Measurements from ENCODE around the gene MED26.
"Not testable (repeated sequence)": the region's sequence is repeated elsewhere in the genome, so short reads cannot be mapped to it uniquely, and the experiment has no call there.

The MED26 gene

DNA sequence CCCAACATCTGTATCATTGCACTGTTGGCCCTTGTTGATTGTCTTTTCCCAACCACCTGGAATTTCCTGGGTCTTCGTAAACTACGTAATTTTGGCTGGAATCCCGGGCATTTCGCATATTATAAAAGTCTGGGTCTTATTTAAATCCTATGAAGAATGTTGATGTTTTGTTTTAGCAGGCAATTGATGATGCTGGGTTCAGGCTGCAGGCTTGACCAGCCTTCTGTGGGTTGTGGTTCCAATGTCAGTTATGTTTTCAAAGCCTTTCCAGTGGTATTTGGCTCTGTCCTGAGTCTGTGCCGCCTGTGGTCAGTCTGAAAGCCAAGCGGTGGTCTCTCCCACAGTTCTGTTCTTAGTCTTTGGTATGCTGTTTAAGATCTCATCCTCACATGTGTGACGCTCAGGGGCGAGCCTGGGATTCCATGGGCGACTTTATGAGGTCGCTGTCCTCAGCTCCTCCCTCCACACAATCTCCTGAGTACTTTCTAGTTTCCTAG lies 68.2 kb downstream of the MED26 start:
- Histone ChIP-seq H3K4me1 (ENCODE audit: control insufficient read depth, insufficient read depth, low read length) (no peaks in the 10 kb centered on the region), H3K36me3 (ENCODE audit: control insufficient read depth in 2 of 2, insufficient read depth in 1 of 2, low read length in 2 of 2) (peaks cover 33 to 66% of the 10 kb centered on the region in 2 experiments; a peak in 2 of 3 replicates), H3K27ac (ENCODE audit: extremely low read depth, low read depth, low read length) (no peak overlapping the region), H3K9me3 (ENCODE audit: control insufficient read depth, insufficient read depth, low read depth, low read length) (no peaks in the 10 kb centered on the region), H3K4me3 (ENCODE audit: low read depth, low read length) (no peak overlapping the region)
- ChIA-PET CTCF (interaction anchor here (0.7 kb wide), 1 partner anchor 11 kb away, joined by 3 read pairs; no protein-coding TSS in a partner anchor), POLR2A (no interaction called here)
- TF ChIP-seq ZNF350 (tag by site-specific recombination; IDR thresholded peaks at IDR 0.05) (no peak), SETDB1 (IDR thresholded peaks at IDR 0.05; ENCODE audit: insufficient read length, low read length) (no peak), ZNF174 (tag by site-specific recombination; IDR thresholded peaks at IDR 0.05) (no peak), ZNF146 (tag by site-specific recombination; IDR thresholded peaks at IDR 0.05) (no peak), OVOL3 (tag by site-specific recombination; IDR thresholded peaks at IDR 0.05) (no peak), KLF16 (tag by site-specific recombination; IDR thresholded peaks at IDR 0.05) (no peak), ZNF175 (tag by site-specific recombination; IDR thresholded peaks at IDR 0.05) (no peak), HOXC10 (CRISPR knock-in tag; IDR thresholded peaks at IDR 0.05) (no peak), ZXDB (tag by site-specific recombination; IDR thresholded peaks at IDR 0.05) (no peak), ZNF10 (tag by site-specific recombination; IDR thresholded peaks at IDR 0.05) (no peak), ZNF600 (tag by site-specific recombination; IDR thresholded peaks at IDR 0.05) (no peak)
- TF ChIP-seq, protein P1, sequence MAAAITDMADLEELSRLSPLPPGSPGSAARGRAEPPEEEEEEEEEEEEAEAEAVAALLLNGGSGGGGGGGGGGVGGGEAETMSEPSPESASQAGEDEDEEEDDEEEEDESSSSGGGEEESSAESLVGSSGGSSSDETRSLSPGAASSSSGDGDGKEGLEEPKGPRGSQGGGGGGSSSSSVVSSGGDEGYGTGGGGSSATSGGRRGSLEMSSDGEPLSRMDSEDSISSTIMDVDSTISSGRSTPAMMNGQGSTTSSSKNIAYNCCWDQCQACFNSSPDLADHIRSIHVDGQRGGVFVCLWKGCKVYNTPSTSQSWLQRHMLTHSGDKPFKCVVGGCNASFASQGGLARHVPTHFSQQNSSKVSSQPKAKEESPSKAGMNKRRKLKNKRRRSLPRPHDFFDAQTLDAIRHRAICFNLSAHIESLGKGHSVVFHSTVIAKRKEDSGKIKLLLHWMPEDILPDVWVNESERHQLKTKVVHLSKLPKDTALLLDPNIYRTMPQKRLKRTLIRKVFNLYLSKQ (tag by site-specific recombination; IDR thresholded peaks at IDR 0.05; ENCODE audit: borderline replicate concordance): no peak
- TF ChIP-seq, protein P2, sequence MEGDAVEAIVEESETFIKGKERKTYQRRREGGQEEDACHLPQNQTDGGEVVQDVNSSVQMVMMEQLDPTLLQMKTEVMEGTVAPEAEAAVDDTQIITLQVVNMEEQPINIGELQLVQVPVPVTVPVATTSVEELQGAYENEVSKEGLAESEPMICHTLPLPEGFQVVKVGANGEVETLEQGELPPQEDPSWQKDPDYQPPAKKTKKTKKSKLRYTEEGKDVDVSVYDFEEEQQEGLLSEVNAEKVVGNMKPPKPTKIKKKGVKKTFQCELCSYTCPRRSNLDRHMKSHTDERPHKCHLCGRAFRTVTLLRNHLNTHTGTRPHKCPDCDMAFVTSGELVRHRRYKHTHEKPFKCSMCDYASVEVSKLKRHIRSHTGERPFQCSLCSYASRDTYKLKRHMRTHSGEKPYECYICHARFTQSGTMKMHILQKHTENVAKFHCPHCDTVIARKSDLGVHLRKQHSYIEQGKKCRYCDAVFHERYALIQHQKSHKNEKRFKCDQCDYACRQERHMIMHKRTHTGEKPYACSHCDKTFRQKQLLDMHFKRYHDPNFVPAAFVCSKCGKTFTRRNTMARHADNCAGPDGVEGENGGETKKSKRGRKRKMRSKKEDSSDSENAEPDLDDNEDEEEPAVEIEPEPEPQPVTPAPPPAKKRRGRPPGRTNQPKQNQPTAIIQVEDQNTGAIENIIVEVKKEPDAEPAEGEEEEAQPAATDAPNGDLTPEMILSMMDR (tag by site-specific recombination; IDR thresholded peaks at IDR 0.05): no peak

DNA sequence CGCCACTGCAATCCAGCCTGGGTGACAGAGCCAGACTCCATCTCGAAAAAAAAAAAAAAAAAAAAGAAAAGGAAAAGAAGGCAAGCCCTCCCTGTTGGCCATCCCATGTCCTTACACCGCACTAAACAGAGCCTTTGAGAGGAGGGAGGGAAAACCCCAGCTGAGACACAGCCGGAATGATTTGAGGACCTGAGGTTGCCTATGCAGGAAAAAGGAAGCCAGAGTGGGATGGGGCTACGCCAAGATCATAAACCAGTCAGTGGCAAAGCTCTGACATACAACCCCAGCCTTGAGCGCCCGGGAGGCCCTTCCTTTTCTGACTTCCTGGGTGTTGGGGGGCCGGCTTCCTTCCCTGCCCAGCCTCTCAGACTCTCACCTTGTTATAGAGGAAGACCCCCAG lies 73.2 kb downstream of the MED26 start:
- Histone ChIP-seq H3K27ac (ENCODE audit: extremely low read depth, low read depth, low read length) (no peak overlapping the region), H3K4me1 (ENCODE audit: control insufficient read depth, insufficient read depth, low read length) (no peaks in the 10 kb centered on the region), H3K36me3 (ENCODE audit: control insufficient read depth in 2 of 2, insufficient read depth in 1 of 2, low read length in 2 of 2) (peaks cover 19 to 58% of the 10 kb centered on the region in 2 experiments; a peak in 2 of 3 replicates), H3K9me3 (ENCODE audit: control insufficient read depth, insufficient read depth, low read depth, low read length) (no peaks in the 10 kb centered on the region), H3K4me3 (ENCODE audit: low read depth, low read length) (no peak overlapping the region)
- TF ChIP-seq ZNF112 (tag by site-specific recombination; IDR thresholded peaks at IDR 0.05): no peak
- no peak for TF ChIP-seq ZNF621 (tag by site-specific recombination; IDR thresholded peaks at IDR 0.05)
- TF ChIP-seq ZNF677 (tag by site-specific recombination; IDR thresholded peaks at IDR 0.05): no peak
- no peak for TF ChIP-seq ZNF394 (tag by site-specific recombination; IDR thresholded peaks at IDR 0.05; ENCODE audit: borderline replicate concordance)
- no peak for TF ChIP-seq GLIS1 (tag by site-specific recombination; IDR thresholded peaks at IDR 0.05)
- TF ChIP-seq, protein P3, sequence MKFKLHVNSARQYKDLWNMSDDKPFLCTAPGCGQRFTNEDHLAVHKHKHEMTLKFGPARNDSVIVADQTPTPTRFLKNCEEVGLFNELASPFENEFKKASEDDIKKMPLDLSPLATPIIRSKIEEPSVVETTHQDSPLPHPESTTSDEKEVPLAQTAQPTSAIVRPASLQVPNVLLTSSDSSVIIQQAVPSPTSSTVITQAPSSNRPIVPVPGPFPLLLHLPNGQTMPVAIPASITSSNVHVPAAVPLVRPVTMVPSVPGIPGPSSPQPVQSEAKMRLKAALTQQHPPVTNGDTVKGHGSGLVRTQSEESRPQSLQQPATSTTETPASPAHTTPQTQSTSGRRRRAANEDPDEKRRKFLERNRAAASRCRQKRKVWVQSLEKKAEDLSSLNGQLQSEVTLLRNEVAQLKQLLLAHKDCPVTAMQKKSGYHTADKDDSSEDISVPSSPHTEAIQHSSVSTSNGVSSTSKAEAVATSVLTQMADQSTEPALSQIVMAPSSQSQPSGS (tag by site-specific recombination; IDR thresholded peaks at IDR 0.05; ENCODE audit: low read depth): no peak
- TF ChIP-seq ZNF560 (tag by site-specific recombination; IDR thresholded peaks at IDR 0.05; ENCODE audit: borderline replicate concordance): no peak
- TF ChIP-seq ZNF274 (IDR thresholded peaks at IDR 0.05; ENCODE audit: low read length): no peak
- TF ChIP-seq ZNF274 (tag by site-specific recombination; IDR thresholded peaks at IDR 0.05; ENCODE audit: borderline replicate concordance): no peak
- no peak for TF ChIP-seq ZNF133 (tag by site-specific recombination; IDR thresholded peaks at IDR 0.05)
- no peak for TF ChIP-seq ZNF626 (tag by site-specific recombination; IDR thresholded peaks at IDR 0.05)
- TF ChIP-seq ZNF426 (tag by site-specific recombination; IDR thresholded peaks at IDR 0.05): no peak
- TF ChIP-seq ZSCAN30 (tag by site-specific recombination; IDR thresholded peaks at IDR 0.05): no peak
- TF ChIP-seq ZNF23 (tag by site-specific recombination; IDR thresholded peaks at IDR 0.05; ENCODE audit: borderline replicate concordance): no peak
- ChIA-PET POLR2A (no interaction called here), CTCF (no interaction called here)

DNA sequence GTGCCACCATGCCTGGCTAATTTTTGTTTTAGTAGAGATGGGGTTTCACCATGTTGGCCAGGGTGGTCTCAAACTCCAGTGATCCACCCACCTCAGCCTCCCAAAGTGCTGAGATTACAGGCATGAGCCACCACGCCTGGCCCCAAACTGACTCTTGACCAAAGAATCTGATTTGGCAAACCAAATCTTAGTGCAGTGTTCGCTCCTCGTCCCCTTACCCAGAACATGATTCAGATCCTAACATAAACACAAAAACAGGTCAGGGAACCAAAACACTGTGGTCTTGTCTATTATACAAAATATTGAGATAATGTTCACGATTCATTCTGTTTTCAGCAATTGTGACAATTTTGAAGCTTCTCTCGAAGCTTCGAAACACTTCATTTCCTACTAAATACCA lies 76.1 kb downstream of the MED26 start:
- H3K4me3 ChIP-seq (ENCODE audit: low read depth, low read length); H3K27ac ChIP-seq (ENCODE audit: extremely low read depth, low read depth, low read length); POLR2A ChIA-PET; H3K9me3 ChIP-seq (ENCODE audit: control insufficient read depth, insufficient read depth, low read depth, low read length); H3K4me1 ChIP-seq (ENCODE audit: control insufficient read depth, insufficient read depth, low read length); CTCF ChIA-PET: not testable (repeated sequence)
- peaks cover 19 to 47% of the 10 kb centered on the region in 2 experiments; a peak in 2 of 3 replicates for H3K36me3 ChIP-seq (ENCODE audit: control insufficient read depth in 2 of 2, insufficient read depth in 1 of 2, low read length in 2 of 2)

All from HEK293 (cell line).